ENCODE results near the gene GGT1. TPM values are rescaled to one million over a fixed set of nuclear protein-coding genes. Genes with fewer than 3 reads are reported as not detected.
"Not testable (repeated sequence)": the region's sequence is repeated elsewhere in the genome, so short reads cannot be mapped to it uniquely, and the experiment has no call there.

GGT1 gene
- total and polyA plus RNA-seq, 9 donors = 1.6 to 6.2 (median 3.5) TPM

GRCh38 chr22:24627911-24628310, 24.9 kb downstream of the GGT1 start:
- DNase-seq; H3K27me3 ChIP-seq; intact Hi-C loops (cut with DNase I); H3K36me3 ChIP-seq; H3K9me3 ChIP-seq; H3K27ac ChIP-seq; H3K4me3 ChIP-seq; H3K4me1 ChIP-seq (ENCODE audit: insufficient read depth): not testable (repeated sequence)
- WGBS, 3 donors = 84 to 92% (median 90%) methylated on average over 7 to 13 of the region's 16 CpGs

GRCh38 chr22:24629069-24629468, 26.1 kb downstream of the GGT1 start:
- DNase-seq = peak in 3 of 5 donors; percentile 37 to 55 (median 43)
- peaks cover 11% of the 10 kb centered on the region for H3K4me1 ChIP-seq (ENCODE audit: insufficient read depth)
- H3K27ac ChIP-seq; intact Hi-C loops (cut with DNase I); H3K27me3 ChIP-seq; H3K4me3 ChIP-seq; H3K36me3 ChIP-seq; H3K9me3 ChIP-seq: not testable (repeated sequence)
- TF ChIP-seq, protein P1, sequence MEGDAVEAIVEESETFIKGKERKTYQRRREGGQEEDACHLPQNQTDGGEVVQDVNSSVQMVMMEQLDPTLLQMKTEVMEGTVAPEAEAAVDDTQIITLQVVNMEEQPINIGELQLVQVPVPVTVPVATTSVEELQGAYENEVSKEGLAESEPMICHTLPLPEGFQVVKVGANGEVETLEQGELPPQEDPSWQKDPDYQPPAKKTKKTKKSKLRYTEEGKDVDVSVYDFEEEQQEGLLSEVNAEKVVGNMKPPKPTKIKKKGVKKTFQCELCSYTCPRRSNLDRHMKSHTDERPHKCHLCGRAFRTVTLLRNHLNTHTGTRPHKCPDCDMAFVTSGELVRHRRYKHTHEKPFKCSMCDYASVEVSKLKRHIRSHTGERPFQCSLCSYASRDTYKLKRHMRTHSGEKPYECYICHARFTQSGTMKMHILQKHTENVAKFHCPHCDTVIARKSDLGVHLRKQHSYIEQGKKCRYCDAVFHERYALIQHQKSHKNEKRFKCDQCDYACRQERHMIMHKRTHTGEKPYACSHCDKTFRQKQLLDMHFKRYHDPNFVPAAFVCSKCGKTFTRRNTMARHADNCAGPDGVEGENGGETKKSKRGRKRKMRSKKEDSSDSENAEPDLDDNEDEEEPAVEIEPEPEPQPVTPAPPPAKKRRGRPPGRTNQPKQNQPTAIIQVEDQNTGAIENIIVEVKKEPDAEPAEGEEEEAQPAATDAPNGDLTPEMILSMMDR (IDR thresholded peaks at IDR 0.05) = peak in 2 of 3 donors; percentile 31 to 36
- 31 to 43% (median 31%) methylated on average over 9 of the region's 11 CpGs for WGBS, 3 donors

DNA sequence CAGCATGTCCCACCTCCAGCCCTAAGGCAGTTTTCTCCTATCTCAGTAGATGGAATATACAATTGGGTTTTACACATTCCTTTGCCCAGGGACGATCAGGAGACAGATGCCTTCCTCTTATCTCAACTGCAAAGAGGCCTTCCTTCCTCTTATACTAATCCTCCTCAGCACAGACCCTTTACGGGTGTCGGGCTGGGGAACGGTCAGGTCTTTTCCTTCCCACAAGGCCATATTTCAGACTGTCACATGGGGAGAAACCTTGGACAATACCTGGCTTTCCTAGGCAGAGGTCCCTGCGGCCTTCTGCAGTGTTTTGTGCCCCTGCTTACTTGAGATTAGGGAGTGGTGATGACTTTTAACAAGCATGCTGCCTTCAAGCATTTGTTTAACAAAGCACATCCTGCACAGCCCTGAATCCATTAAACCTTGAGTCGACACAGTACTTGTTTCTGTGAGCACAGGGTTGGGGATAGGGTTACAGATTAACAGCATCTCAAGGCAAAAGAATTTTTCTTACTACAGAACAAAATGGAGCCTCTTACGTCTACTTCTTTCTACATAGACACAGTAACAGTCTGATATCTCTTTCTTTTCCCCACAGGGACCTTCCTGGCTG, 27.9 kb downstream of the GGT1 start:
- H3K36me3 ChIP-seq; H3K4me3 ChIP-seq; intact Hi-C loops (cut with DNase I); DNase-seq; H3K9me3 ChIP-seq; H3K27me3 ChIP-seq: not testable (repeated sequence)
- peaks cover 14% of the 10 kb centered on the region for H3K4me1 ChIP-seq (ENCODE audit: insufficient read depth)
- WGBS, 3 donors = 34 to 42% (median 37%) methylated on average over 7 of the region's 7 CpGs
- H3K27ac ChIP-seq = peak overlapping the region in 1 of 2 donors; percentile 15

DNA sequence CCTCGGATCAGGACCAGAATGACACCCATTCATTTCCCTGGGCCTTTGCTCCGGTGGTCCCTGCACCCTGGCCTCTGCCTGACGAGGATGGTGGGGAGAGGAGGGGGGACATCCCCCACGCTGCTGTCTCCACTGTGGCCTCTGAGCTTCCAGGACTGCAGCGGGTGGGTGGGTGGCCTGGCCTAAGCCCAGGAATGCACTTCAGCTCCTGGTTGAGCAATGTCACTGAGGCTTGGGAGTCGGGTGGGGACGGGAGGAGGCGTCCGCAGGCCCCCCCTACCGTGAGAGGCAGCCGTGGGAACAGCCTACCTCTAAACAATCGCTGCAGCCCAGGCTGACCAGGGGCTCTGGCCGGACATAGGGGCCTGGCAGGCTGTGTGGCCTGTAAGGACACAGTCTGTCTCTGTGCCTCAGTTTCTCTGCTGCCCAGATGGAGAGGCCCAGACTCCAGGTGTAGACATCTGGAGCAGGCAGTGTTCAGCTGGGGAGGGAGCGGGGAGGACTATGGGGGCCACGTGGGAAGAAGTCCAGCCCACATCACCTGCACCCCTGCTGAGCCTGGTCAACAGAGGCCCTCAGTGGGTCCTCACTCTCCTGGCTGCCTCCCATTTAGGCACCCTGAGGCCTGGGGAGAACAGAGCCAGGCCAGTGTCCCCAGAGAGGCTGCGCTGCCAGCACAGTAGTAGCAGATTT, 28.6 kb downstream of the GGT1 start:
- H3K9me3 ChIP-seq; H3K36me3 ChIP-seq; intact Hi-C loops (cut with DNase I); H3K27me3 ChIP-seq; H3K4me3 ChIP-seq: not testable (repeated sequence)
- DNase-seq = peak in 3 of 5 donors; percentile 38 to 60 (median 53)
- peaks cover 14% of the 10 kb centered on the region for H3K4me1 ChIP-seq (ENCODE audit: insufficient read depth)
- WGBS, 3 donors = 22 to 31% (median 24%) methylated on average over 12 to 16 of the region's 16 CpGs
- H3K27ac ChIP-seq = peak overlapping the region; percentile 15 to 38

DNA sequence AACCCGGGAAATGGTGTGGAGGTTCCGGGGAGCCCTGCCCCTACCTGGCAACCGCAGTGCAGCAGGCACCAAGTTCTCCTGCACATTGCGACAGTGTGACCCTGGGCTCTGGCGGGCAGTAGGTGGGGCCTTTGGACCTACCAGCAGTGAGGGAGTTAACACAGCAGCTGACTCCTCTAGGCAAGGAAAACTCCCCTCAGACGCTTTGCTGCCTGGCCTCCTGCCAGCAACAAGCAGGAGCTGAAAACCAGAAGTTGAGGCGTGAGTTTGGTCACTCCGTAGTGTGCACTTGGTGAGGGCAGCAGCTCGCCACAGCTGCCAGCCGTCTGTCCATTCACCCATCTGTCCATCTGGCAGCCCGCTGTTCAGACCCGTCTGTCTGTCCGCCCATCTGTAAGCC, 29.6 kb downstream of the GGT1 start:
- H3K27ac ChIP-seq = peak overlapping the region in 1 of 2 donors; percentile 27
- H3K9me3 ChIP-seq; H3K27me3 ChIP-seq; intact Hi-C loops (cut with DNase I); H3K4me3 ChIP-seq; H3K36me3 ChIP-seq: not testable (repeated sequence)
- peak; percentile 43 to 62 (median 56) for DNase-seq
- H3K4me1 ChIP-seq (ENCODE audit: insufficient read depth) = peaks cover 14% of the 10 kb centered on the region
- 3 to 16% (median 6%) methylated on average over 7 to 11 of the region's 13 CpGs for WGBS, 3 donors

- H3K36me3 ChIP-seq; intact Hi-C loops (cut with DNase I); H3K4me3 ChIP-seq; H3K27me3 ChIP-seq; H3K9me3 ChIP-seq: not testable (repeated sequence)
- 24 to 27% (median 26%) methylated on average over 16 of the region's 16 CpGs for WGBS, 3 donors
- H3K4me1 ChIP-seq (ENCODE audit: insufficient read depth) = peaks cover 14% of the 10 kb centered on the region
- H3K27ac ChIP-seq = peak overlapping the region in 1 of 2 donors; percentile 27
- peak; percentile 46 to 70 (median 61) for DNase-seq
Observed at GRCh38 chr22:24633231-24634023, 30.4 kb downstream of the GGT1 start.

DNA sequence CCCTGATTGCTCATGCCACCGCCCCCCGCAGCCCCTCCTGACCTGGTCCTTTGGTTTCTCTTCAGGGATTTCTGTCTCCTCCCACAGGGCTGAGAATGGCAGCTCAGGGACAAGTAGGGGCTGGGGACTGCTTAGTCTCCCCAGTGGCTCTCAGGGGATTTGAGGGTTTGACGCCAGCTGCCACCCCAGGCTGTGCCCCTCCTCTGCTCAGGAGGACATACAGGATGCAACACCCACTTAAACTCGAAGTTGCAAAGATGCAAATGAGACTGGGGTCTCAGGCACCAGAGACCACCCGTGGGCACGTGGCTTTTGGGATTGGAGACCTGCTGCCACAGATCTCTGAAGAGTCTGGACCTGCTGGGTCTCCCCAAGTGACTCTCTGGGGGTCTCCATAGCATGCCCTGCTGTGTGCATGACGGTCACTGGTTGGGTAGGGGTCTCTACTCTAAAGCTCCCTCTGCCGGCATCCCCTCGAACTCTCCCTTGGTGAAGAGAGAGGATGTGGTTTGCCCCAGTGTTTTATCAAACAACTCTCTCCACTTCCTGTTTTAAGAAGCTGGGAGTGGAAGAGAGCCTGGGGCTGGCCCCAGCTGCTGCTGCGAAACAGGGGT, 31.9 kb downstream of the GGT1 start:
- H3K36me3 ChIP-seq; intact Hi-C loops (cut with DNase I); H3K27ac ChIP-seq; DNase-seq; H3K4me3 ChIP-seq; H3K9me3 ChIP-seq; H3K27me3 ChIP-seq: not testable (repeated sequence)
- peaks cover 14% of the 10 kb centered on the region for H3K4me1 ChIP-seq (ENCODE audit: insufficient read depth)
- 19 to 45% (median 25%) methylated on average over 9 to 10 of the region's 10 CpGs for WGBS, 3 donors

DNA sequence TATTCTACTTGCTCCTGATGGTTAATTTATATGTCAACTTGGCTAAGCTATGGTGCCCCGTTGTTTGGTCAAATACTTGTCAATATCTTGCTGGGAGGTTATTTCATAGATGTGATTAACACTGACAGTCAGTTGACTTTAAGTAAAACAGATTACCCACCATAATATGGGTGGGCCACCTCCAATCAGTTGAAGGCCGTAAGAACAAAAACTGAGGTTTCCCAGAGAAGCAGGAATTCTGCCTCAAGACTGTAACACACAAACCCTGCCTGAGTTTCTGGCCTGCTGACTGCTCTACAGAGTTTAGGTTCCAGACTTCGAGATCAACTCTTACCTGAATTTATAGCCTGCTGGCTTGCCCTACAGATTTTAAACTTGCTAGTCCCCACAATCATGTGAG, 33.5 kb downstream of the GGT1 start:
- WGBS, 3 donors = 73 to 87% (median 86%) methylated on average over 3 of the region's 3 CpGs
- intact Hi-C loops (cut with DNase I); H3K4me3 ChIP-seq: not testable (repeated sequence)

GRCh38 chr22:24642307-24642706, 39.3 kb downstream of the GGT1 start:
- not testable (repeated sequence) for H3K4me3 ChIP-seq; H3K9me3 ChIP-seq; H3K27me3 ChIP-seq; DNase-seq; H3K4me1 ChIP-seq (ENCODE audit: insufficient read depth); H3K27ac ChIP-seq; H3K36me3 ChIP-seq
- WGBS, 3 donors = 77 to 94% (median 88%) methylated on average over 1 of the region's 1 CpG
- intact Hi-C loops (cut with DNase I) = loop anchor here in 1 of 4 donors (10.0 kb wide), 1 partner anchor 122 kb away; no protein-coding TSS in a partner anchor

More for the DNA sequence above, 33.5 kb downstream of the GGT1 start:
- not testable (repeated sequence) for H3K36me3 ChIP-seq, DNase-seq, H3K9me3 ChIP-seq, H3K27me3 ChIP-seq, H3K27ac ChIP-seq
- H3K4me1 ChIP-seq (ENCODE audit: insufficient read depth) = peaks cover 13% of the 10 kb centered on the region

DNA sequence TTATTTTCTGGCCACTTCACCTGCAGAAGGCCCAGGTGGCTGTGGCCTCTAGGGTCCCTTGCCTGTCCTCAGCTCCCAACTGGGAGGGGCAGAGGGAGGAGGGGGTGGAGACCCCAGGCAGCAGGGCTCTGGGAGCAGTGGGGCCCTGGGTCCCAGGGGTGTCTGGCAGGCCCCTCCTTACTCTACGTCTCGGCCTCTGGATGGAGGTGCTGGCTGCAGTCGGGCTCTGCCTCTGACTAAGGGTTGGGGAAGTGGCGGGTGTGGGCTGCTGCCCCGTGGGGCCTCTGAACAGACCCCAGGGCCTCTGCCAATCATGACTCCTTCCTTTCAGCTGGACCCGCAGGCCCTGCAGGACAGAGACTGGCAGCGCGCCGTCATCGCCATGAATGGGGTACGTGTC, 41.4 kb downstream of the GGT1 start:
- not testable (repeated sequence) for H3K27ac ChIP-seq; DNase-seq; H3K4me3 ChIP-seq; H3K9me3 ChIP-seq; H3K4me1 ChIP-seq (ENCODE audit: insufficient read depth); H3K27me3 ChIP-seq; H3K36me3 ChIP-seq
- intact Hi-C loops (cut with DNase I) = loop anchor here in 1 of 4 donors (10.0 kb wide), 1 partner anchor 120 kb away; no protein-coding TSS in a partner anchor
- WGBS, 3 donors = 90 to 97% (median 92%) methylated on average over 9 to 10 of the region's 11 CpGs
